HEK293T (cell line): ENCODE data around the gene RSPH9.

Experiments used
- CTCF ChIA-PET: fragments of 350-600 bp; formaldehyde crosslinking; extraction: SDS; loops from one replicate; lab custom pipeline; 2021; ENCODE audit warnings: antibody characterized with exemption, inconsistent platforms; lab: Yijun Ruan, JAX
- POLR2A ChIA-PET: fragments of 350-600 bp; formaldehyde crosslinking; extraction: SDS; loops from one replicate; lab custom pipeline; 2020; ENCODE audit warnings: antibody characterized with exemption, inconsistent platforms; lab: Yijun Ruan, JAX
- DNase-seq: peaks from one replicate; pipeline ENCODE4 v3.0.0; 2012; ENCODE audit warnings: mixed read lengths; ENCODE audit errors: extremely low spot score
- ARNT ChIP-seq: fragments of 450-650 bp; IDR thresholded peaks from 2 replicates; pipeline ENCODE4 v1.6.1; 2017; ENCODE audit warnings: mild to moderate bottlenecking
- BHLHE40 ChIP-seq: fragments of 450-650 bp; IDR thresholded peaks from 2 replicates; pipeline ENCODE4 v1.6.1; 2016; ENCODE audit warnings: mild to moderate bottlenecking, moderate library complexity, borderline replicate concordance
- CTBP1 ChIP-seq: fragments of 450-650 bp; IDR thresholded peaks from 2 replicates; pipeline ENCODE4 v1.6.1; 2016; ENCODE audit warnings: borderline replicate concordance
- ELF4 ChIP-seq: fragments of 450-650 bp; IDR thresholded peaks from 2 replicates; pipeline ENCODE4 v1.6.1; 2017; ENCODE audit warnings: antibody characterized with exemption
- FOXA1 ChIP-seq: fragments of 450-650 bp; IDR thresholded peaks from 2 replicates; pipeline ENCODE4 v1.6.1; 2016; ENCODE audit warnings: mild to moderate bottlenecking
- FOXK2 ChIP-seq: fragments of 450-650 bp; IDR thresholded peaks from 2 replicates; pipeline ENCODE4 v1.6.1; 2016; ENCODE audit warnings: mild to moderate bottlenecking
- FOXM1 ChIP-seq: fragments of 450-650 bp; IDR thresholded peaks from 2 replicates; pipeline ENCODE4 v1.6.1; 2017; ENCODE audit warnings: mild to moderate bottlenecking, borderline replicate concordance
- HDGF ChIP-seq: fragments of 450-650 bp; IDR thresholded peaks from 2 replicates; pipeline ENCODE4 v1.6.1; 2017; ENCODE audit warnings: antibody characterized with exemption, borderline replicate concordance
- L3MBTL2 ChIP-seq: fragments of 450-650 bp; conservative IDR thresholded peaks from 2 replicates; pipeline ENCODE4 v1.6.1; 2016; ENCODE audit warnings: mild to moderate bottlenecking
- LEF1 ChIP-seq: fragments of 450-650 bp; IDR thresholded peaks from 2 replicates; pipeline ENCODE4 v1.6.1; 2017; ENCODE audit warnings: mild to moderate bottlenecking, borderline replicate concordance
- NFRKB ChIP-seq: fragments of 450-650 bp; IDR thresholded peaks from 2 replicates; pipeline ENCODE4 v1.6.1; 2016; ENCODE audit warnings: mild to moderate bottlenecking, moderate library complexity
- SP1 ChIP-seq: fragments of 450-650 bp; IDR thresholded peaks from 2 replicates; pipeline ENCODE4 v1.6.1; 2017
- SUZ12 ChIP-seq: fragments of 450-650 bp; IDR thresholded peaks from 2 replicates; pipeline ENCODE4 v1.6.1; 2016; ENCODE audit warnings: mild to moderate bottlenecking
- ZNF384 ChIP-seq: fragments of 450-650 bp; IDR thresholded peaks from 2 replicates; pipeline ENCODE4 v1.6.1; 2016
- TF ChIP-seq, protein P1 (sequence below): fragments of 450-650 bp; IDR thresholded peaks from 2 replicates; pipeline ENCODE4 v1.6.1; 2016

The RSPH9 gene

DNA sequence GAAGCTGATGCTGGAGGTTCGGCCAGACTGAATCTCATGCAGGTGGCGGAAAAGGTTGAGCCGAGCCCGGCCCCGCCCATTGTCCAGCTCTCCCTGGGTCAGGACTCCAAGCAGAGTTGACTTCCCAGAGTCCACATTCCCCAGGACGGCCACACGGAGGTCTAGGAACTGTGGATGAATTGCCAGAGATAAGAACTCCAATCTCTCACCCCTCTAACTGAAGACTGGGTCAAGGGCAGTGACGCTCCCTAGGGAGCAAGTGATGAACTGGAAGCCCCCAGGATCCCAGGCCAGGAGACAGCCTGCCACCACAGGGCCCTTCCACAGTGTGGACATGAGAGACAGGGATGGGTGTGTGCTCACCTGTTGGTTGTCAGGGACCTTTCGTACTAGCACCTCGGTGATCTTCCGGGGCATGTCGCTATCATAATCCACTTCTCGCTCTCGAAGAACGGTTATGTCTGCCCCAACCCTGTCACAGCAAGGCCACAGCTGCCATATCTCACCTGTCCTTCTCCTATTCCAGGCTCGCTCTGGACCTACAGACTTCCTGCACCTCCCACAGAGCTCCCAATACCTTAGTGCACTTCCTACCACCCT, 19.3 kb upstream of the RSPH9 start:
- ChIA-PET CTCF (no interaction called here), POLR2A (interaction anchor here (1.2 to 1.4 kb wide), 3 partner anchors 9 to 12 kb away, joined by 3 to 6 read pairs (median 3); partner anchors contain the start of gene MAD2L1BP)
- DNase-seq: no peak
- TF ChIP-seq NFRKB (no peak), CTBP1 (no peak)

DNA sequence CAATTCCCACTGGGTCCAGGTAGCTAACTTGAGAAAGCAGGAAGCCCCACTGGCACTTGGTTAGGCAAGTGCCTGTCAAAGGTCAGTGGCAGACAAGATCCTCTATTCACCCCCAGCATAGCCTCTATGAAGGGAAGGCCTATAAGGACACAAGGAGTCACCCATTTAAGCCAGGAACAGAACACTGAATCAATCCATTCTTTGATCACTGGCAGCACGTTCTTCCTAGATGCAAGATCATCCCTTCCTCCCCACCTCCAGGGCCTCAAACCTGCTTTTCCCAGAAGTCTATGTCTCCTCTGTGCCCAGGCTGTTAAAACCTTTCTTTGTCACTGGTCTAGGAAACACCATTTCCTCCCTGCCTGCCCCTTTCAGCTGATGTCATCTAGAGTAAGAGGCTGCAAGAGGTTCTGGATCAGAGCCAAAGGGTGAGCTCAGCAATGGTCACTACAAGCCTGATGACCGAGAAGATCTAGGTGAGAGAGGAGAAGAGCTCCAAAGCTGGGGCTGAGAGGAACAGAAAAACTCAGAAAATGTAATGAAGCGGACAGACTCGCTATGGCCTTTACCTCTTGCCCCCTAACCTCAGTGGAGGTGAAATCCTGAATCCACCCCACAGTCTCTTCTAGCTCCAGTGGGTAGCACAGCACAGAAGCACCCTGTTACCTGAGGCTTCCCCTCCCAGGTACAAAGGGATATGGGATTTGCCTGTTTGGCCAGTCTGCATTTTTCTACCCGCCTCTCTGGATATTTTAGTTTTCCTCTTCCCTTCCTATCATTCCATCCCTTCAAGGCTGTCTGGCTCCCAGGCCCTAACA, 17.6 kb upstream of the RSPH9 start:
- POLR2A ChIA-PET: interaction anchor here (0.7 to 1.9 kb wide), 6 partner anchors 8 to 51 kb away, joined by 3 to 10 read pairs (median 4); partner anchors contain the start of genes MAD2L1BP, POLH and XPO5
- CTCF ChIA-PET: interaction anchor here (0.7 kb wide), 1 partner anchor 19 kb away, joined by 3 read pairs; no protein-coding TSS in a partner anchor
- TF ChIP-seq FOXK2 (no peak), LEF1 (no peak)
- DNase-seq: peak; percentile 36

DNA sequence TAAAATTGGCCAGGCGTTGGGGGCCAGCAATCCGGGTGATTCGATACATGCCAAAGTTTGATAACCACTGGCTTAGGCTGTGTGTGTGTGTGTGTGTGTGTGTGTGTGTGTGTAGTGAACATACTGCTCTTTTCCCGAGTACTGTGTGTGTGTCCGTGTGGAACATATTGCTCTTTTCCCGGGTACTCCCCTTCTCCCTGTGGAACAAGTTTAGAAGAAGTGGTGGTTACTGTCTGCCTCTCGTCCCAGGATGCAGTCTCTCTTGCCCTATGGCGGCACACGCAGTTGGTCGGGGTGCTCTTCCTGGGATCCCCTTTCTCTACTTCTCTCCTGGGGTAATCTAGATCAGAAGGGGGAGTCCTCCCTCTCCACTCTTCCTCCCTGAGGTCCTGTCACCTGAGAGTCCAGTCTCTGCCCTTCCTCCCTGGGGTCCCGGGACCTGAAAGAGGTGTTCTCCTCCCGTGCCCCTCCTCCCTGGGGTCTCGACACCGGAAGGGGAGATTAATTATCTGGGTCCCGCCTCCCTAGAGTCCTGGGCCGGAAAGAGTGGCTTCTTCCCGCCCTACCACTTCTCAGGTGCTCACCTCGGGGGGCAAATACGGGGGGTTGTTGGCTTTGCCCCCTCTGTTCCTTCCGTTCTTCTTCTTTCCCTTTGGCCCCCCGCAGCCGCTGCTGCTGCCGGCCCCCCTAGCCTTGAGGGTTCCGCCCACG, 16.3 kb upstream of the RSPH9 start:
- no peak for TF ChIP-seq ELF4
- TF ChIP-seq HDGF: no peak
- no peak for TF ChIP-seq SP1
- no peak for TF ChIP-seq FOXM1
- no peak for TF ChIP-seq SUZ12
- TF ChIP-seq BHLHE40: no peak
- TF ChIP-seq L3MBTL2: no peak
- no peak for TF ChIP-seq ZNF384
- TF ChIP-seq LEF1: no peak
- no peak for TF ChIP-seq CTBP1
- TF ChIP-seq FOXK2: no peak
- no peak for TF ChIP-seq NFRKB
- TF ChIP-seq, protein P1, sequence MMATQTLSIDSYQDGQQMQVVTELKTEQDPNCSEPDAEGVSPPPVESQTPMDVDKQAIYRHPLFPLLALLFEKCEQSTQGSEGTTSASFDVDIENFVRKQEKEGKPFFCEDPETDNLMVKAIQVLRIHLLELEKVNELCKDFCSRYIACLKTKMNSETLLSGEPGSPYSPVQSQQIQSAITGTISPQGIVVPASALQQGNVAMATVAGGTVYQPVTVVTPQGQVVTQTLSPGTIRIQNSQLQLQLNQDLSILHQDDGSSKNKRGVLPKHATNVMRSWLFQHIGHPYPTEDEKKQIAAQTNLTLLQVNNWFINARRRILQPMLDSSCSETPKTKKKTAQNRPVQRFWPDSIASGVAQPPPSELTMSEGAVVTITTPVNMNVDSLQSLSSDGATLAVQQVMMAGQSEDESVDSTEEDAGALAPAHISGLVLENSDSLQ: no peak; the same call in 1 of the 2 replicates
- DNase-seq: peak; percentile 51
- ChIA-PET POLR2A (interaction anchor here (0.8 to 2.3 kb wide), 25 partner anchors 8 to 618 kb away, joined by 3 to 32 read pairs (median 6); partner anchors contain the start of genes HSP90AB1, POLH, RSPH9 and VEGFA), CTCF (no interaction called here)

DNA sequence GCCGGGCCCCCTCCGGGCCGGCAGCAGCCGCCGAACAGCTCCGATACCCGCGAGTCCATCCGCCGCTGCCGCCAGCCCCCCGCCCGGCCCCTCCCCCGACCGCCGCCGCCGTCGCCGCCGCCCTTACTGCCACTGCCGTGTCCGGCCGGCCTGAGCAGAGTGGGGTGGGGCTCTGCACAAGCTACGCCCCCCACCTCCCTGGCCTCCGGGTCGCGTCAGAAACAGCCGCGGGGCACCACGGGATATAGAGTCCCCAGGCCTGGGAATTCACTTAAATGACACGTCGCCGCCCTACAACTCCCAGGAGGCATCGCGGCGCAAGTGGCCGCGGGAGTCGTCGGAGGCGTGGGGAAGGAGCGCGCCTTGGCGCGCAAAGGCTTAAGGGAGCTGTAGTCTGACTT, 15.7 kb upstream of the RSPH9 start, which contains the start of gene GTPBP2:
Gene GTPBP2, minus strand, starts transcription at position 161 of the 401 bp plus-strand sequence. Its CDS starts 102 bp downstream, at position 59.
- DNase-seq: peak; percentile 95
- CTCF ChIA-PET: interaction anchor here (0.6 to 0.8 kb wide), 3 partner anchors 20 to 423 kb away, joined by 3 to 4 read pairs (median 3); no protein-coding TSS in a partner anchor
- POLR2A ChIA-PET: interaction anchor here (0.8 to 2.3 kb wide), 34 partner anchors 9 to 861 kb away, joined by 3 to 32 read pairs (median 4); partner anchors contain the start of genes HSP90AB1, POLH, RSPH9 and VEGFA
- no peak for TF ChIP-seq ZNF384
- TF ChIP-seq, protein P1: peak; percentile 61; the same call in 1 of the 2 replicates
- TF ChIP-seq ELF4: peak; percentile 30; the same call in 1 of the 2 replicates
- no peak for TF ChIP-seq L3MBTL2

DNA sequence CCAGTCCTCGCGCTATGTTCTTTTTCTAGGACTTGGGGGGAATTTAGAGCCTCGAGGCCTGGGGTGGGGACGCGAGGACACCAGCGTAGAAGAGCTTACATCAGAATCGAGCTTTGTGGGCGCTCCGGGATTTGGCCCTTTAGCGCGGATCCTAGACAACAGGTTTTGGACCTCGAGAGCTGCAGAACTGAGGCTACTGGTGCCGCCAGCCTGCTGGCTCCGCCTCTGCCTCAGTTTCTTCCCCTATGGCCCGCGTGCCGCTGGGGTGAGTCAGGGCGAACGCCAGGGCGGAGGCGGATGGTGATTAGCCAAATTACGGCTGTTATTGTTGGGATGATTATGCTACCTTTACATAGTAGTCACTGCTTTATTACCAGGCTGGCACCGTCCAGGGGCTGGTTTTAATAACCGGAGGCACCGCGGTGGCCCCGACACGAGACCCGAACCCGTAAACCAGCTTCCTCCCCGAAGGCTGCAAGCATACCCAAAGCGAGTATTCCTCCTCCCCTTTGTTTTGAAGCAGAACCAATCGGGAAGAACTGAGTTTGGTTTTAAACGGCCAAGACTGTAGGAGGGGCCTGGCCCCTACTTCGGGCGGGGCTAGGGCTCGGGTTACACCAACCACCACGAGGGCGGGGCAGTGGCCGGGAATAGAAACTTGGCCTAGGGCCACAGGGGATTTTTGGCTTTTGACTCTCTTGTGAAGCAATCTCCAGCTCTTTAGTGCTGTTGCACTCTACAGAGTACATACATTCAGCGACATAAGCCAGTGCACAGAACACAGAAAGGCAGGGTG, 15.1 kb upstream of the RSPH9 start:
- TF ChIP-seq SP1: no peak
- TF ChIP-seq L3MBTL2: peak; percentile 97
- TF ChIP-seq FOXA1: no peak
- TF ChIP-seq FOXM1: no peak; the same call in 1 of the 2 replicates
- TF ChIP-seq ARNT: no peak
- no peak for TF ChIP-seq HDGF
- no peak for TF ChIP-seq ZNF384
- TF ChIP-seq ELF4: no peak; the same call in 1 of the 2 replicates
- ChIA-PET CTCF (interaction anchor here (0.6 to 0.8 kb wide), 3 partner anchors 21 to 422 kb away, joined by 3 to 4 read pairs (median 3); no protein-coding TSS in a partner anchor), POLR2A (interaction anchor here (0.6 to 2.3 kb wide), 39 partner anchors 9 to 860 kb away, joined by 3 to 32 read pairs (median 4); partner anchors contain the start of genes HSP90AB1, POLH, RSPH9 and VEGFA)
- DNase-seq: peak; percentile 92
